ENCODE results near the gene GPC6.

DNA sequence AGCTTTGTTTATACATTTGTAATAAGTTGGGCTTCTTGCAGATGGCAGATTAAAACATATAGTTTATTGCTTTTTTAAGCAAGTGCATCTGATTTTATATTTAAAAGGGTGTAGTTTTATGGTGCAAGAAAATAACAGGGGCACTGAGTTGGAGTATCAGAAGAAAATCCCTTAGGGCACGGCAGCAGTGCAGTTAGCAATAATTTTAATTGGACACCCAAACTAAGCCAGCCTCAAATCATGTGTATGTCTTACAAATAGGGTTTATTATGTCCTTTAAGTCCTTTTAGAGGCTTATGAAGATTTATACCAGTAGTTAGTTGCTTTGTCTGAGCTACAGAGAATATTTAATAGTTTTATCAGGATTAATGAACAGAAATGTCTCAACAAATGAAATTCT is 57.5 kb downstream of the GPC6 start:
- TF ChIP-seq, protein P1, sequence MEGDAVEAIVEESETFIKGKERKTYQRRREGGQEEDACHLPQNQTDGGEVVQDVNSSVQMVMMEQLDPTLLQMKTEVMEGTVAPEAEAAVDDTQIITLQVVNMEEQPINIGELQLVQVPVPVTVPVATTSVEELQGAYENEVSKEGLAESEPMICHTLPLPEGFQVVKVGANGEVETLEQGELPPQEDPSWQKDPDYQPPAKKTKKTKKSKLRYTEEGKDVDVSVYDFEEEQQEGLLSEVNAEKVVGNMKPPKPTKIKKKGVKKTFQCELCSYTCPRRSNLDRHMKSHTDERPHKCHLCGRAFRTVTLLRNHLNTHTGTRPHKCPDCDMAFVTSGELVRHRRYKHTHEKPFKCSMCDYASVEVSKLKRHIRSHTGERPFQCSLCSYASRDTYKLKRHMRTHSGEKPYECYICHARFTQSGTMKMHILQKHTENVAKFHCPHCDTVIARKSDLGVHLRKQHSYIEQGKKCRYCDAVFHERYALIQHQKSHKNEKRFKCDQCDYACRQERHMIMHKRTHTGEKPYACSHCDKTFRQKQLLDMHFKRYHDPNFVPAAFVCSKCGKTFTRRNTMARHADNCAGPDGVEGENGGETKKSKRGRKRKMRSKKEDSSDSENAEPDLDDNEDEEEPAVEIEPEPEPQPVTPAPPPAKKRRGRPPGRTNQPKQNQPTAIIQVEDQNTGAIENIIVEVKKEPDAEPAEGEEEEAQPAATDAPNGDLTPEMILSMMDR (conservative IDR thresholded peaks at IDR 0.05; ENCODE audit: low read length) = no peak
- TF ChIP-seq EZH2phosphoT487 (IDR thresholded peaks at IDR 0.05; ENCODE audit: borderline replicate concordance, low read depth, low read length) = no peak

Measured in OCI-LY7 (cell line).